Nephron (organoid): ENCODE results near the gene USP31.

Source experiments
- H3K27ac Mint-ChIP-seq, 3 experiments: 2 replicates each; pipeline ENCODE4 v1.8.0; 2020; ENCODE audit warnings: mixed read lengths in 3 of 3, mild to moderate bottlenecking in 2 of 3, moderate library complexity in 1 of 3
- H3K27me3 Mint-ChIP-seq: 2 replicates; pipeline ENCODE4 v1.8.0; 2021; ENCODE audit warnings: low read depth, mild to moderate bottlenecking, moderate library complexity, mixed read lengths
- H3K36me3 Mint-ChIP-seq: 2 replicates; pipeline ENCODE4 v1.8.0; 2020; ENCODE audit warnings: low read depth, mixed read lengths
- H3K4me1 Mint-ChIP-seq: 2 replicates; pipeline ENCODE4 v1.8.0; 2020; ENCODE audit warnings: mixed read lengths
- H3K4me3 Mint-ChIP-seq, 3 experiments: 2 replicates each; pipeline ENCODE4 v1.8.0; 2020; ENCODE audit warnings: mild to moderate bottlenecking in 3 of 3, mixed read lengths in 3 of 3, moderate library complexity in 2 of 3
- H3K9me3 Mint-ChIP-seq: 2 replicates; pipeline ENCODE4 v1.8.0; 2020; ENCODE audit warnings: mixed read lengths
- TF ChIP-seq, protein P1 (sequence below), 3 experiments: fragments of 200-600 bp; sonication (generic); IDR thresholded peaks; one replicate each; pipeline ENCODE4 v1.5.0; 2021; ENCODE audit warnings: antibody characterized with exemption in 3 of 3; ENCODE audit not compliant: unreplicated experiment in 3 of 3

USP31 gene

DNA sequence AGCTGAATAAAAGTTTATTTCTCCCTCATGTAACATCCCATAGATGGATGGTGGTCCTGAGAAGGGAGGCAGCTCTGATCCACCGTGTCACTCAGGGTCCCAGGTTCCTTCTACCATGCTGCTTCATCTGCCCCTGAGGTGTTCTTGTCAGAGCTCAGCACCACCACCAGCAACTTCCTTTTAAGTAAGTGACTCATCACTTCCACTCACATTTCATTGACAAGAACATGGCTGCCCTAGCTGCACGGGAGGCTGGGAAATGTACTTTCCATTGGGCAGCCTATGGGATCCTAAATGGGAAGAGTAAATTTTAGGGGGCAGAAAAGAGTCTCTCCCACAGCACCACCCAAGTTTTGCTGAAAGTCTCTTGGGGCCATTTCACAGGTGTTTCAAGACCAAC, 134.7 kb downstream of the USP31 start:
- H3K4me1 Mint-ChIP-seq: no peaks in the 10 kb centered on the region
- TF ChIP-seq, protein P1, sequence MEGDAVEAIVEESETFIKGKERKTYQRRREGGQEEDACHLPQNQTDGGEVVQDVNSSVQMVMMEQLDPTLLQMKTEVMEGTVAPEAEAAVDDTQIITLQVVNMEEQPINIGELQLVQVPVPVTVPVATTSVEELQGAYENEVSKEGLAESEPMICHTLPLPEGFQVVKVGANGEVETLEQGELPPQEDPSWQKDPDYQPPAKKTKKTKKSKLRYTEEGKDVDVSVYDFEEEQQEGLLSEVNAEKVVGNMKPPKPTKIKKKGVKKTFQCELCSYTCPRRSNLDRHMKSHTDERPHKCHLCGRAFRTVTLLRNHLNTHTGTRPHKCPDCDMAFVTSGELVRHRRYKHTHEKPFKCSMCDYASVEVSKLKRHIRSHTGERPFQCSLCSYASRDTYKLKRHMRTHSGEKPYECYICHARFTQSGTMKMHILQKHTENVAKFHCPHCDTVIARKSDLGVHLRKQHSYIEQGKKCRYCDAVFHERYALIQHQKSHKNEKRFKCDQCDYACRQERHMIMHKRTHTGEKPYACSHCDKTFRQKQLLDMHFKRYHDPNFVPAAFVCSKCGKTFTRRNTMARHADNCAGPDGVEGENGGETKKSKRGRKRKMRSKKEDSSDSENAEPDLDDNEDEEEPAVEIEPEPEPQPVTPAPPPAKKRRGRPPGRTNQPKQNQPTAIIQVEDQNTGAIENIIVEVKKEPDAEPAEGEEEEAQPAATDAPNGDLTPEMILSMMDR (IDR thresholded peaks at IDR 0.05; ENCODE audit: unreplicated experiment in 3 of 3): no peak
- H3K9me3 Mint-ChIP-seq: no peaks in the 10 kb centered on the region
- H3K27ac Mint-ChIP-seq: peak overlapping the region in 1 of 3 experiments; percentile 80
- H3K36me3 Mint-ChIP-seq: no peaks in the 10 kb centered on the region
- H3K4me3 Mint-ChIP-seq: no peak overlapping the region
- no peaks in the 10 kb centered on the region for H3K27me3 Mint-ChIP-seq
